ENCODE data around the gene BCAS3. TPM values are rescaled to one million over a fixed set of nuclear protein-coding genes. Genes with fewer than 3 reads are reported as not detected.
A peak's percentile ranks its signal among the peaks of the same experiment; 100 is the strongest.

The BCAS3 gene
- total RNA-seq = 10 to 100 TPM; 26.5 to 56.0 (median 47.7) TPM
- polyA plus RNA-seq = 1 to 10 TPM; 3.7 to 5.0 (median 3.8) TPM
- long read RNA-seq, donor 1, full-length matches to known transcripts = 2 of 2 reads
- long read RNA-seq, donor 1, partial matches to known transcripts = 0 of 2 reads
- long read RNA-seq, donor 1, other reads (novel, unspliced or antisense) = 0 of 2 reads
- long read RNA-seq, donor 2, full-length matches to known transcripts = 5 of 5 reads
- long read RNA-seq, donor 2, partial matches to known transcripts = 0 of 5 reads
- long read RNA-seq, donor 2, other reads (novel, unspliced or antisense) = 0 of 5 reads

DNA sequence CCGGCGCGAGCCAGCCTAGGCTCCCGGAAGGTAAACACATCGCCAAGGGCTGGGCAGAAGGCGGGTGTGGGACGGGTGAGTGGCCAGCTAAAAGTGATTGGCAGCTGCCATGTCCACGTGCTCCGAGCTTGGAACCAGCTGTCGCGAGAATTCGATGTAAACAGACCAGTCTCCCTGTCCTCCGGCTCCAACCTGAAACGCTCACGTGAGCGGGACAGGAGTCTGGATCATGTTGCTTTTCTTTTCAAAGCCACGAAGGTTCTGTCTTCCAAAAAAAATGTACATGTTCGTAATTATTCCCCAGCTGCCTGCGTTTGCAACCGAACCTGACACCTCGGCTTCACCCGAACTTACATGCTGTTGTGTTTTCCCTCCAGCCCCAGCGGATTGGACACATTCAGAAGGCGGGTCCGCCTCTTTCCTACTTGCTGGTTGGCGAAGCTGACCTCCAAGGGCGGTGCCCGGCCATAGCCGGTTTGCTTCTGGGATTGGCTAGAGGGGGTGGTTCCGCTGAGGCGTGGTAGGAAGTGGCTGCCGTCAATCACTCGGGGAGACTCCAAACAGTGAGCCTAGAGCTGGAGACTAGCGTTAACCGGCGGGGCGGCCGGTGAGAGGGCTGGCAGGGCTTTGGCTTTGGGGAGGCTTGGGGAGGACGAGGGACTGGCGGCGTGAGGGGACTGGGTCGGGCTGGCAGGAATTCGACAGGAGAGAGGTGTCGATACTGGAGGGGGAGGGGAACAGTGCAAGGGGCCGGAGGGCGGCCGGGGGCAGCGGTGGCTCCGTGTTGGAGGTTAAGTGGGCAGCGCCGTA lies at the start of gene BCAS3:
Gene BCAS3, plus strand, starts transcription at position 544 of the 810 bp plus-strand sequence.
- no peaks in the 10 kb centered on the region for H3K27me3 ChIP-seq (replicated peaks in 1 of 7)
- peak; percentile 89 to 97 (median 97) for TF ChIP-seq POLR2AphosphoS5 (IDR thresholded peaks at IDR 0.05)
- peak in 2 of 3 donors; percentile 79 to 87 for TF ChIP-seq POLR2A (IDR thresholded peaks at IDR 0.05)
- TF ChIP-seq, protein P1, sequence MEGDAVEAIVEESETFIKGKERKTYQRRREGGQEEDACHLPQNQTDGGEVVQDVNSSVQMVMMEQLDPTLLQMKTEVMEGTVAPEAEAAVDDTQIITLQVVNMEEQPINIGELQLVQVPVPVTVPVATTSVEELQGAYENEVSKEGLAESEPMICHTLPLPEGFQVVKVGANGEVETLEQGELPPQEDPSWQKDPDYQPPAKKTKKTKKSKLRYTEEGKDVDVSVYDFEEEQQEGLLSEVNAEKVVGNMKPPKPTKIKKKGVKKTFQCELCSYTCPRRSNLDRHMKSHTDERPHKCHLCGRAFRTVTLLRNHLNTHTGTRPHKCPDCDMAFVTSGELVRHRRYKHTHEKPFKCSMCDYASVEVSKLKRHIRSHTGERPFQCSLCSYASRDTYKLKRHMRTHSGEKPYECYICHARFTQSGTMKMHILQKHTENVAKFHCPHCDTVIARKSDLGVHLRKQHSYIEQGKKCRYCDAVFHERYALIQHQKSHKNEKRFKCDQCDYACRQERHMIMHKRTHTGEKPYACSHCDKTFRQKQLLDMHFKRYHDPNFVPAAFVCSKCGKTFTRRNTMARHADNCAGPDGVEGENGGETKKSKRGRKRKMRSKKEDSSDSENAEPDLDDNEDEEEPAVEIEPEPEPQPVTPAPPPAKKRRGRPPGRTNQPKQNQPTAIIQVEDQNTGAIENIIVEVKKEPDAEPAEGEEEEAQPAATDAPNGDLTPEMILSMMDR (IDR thresholded peaks at IDR 0.05 in 8 of 11, conservative IDR thresholded peaks at IDR 0.05 in 3 of 11) = peak in 4 of 11 experiments; percentile 25 to 44 (median 38)
- peaks cover 4 to 23% (median 18%) of the 10 kb centered on the region in 6 donors for H3K4me1 ChIP-seq
- H3K27ac ChIP-seq = peak within 1 kb of the TSS; percentile 66 to 90 (median 86)
- H3K36me3 ChIP-seq = peaks cover 0 to 19% (median 3%) of the 10 kb centered on the region in 6 donors
- DNase-seq = peak; percentile 98
- peak within 1 kb of the TSS; percentile 69 to 99 (median 94) for H3K4me3 ChIP-seq
- WGBS, 5 donors = 0 to 1% (median 0%) methylated on average over 45 to 51 of the region's 51 CpGs
- intact Hi-C loops (cut with DNase I; ENCODE audit: low total_unique reads) = no loop called here
- peaks cover 0 to 5% (median 0%) of the 10 kb centered on the region in 8 donors for H3K9me3 ChIP-seq

DNA sequence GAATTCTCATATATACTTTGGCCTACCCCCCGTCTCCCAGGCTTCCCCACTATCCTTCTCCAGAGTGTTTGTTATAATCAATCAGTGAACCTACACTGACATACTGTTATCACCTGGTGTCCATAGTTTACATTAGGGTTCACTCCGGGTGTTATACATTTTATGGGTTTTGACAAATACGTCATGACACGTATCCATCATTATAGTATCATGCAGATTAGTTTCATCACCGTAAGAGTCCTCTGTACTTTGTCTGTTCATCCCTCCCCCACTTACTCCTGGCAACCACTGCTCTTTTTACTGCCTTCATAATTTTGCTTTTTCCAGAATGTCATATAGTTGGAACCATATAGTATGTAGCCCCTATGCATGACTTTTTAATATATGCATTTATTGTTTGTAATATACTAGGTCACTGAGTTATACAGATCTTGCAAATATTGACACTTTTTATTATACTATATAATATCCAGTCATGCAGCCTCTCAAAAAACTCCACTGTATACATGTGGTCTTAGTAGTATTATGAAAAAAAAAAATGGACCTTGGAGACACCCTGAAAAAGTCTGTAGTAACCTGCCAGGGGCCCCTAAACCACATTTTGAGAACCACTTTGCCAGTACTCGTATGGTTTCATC lies 49.3 kb upstream of the BCAS3 start:
- intact Hi-C loops (cut with DNase I; ENCODE audit: low total_unique reads) = no loop called here
- 88 to 92% (median 89%) methylated on average over 6 of the region's 6 CpGs for WGBS, 5 donors
- Histone ChIP-seq H3K4me1 (peaks cover 0 to 4% (median 0%) of the 10 kb centered on the region in 6 donors), H3K36me3 (peaks cover 0 to 80% (median 9%) of the 10 kb centered on the region in 6 donors), H3K27me3 (replicated peaks in 1 of 7) (no peaks in the 10 kb centered on the region), H3K4me3 (no peak overlapping the region), H3K27ac (no peak overlapping the region), H3K9me3 (no peaks in the 10 kb centered on the region)
- DNase-seq = no peak
- TF ChIP-seq, protein P1 (IDR thresholded peaks at IDR 0.05 in 8 of 11, conservative IDR thresholded peaks at IDR 0.05 in 3 of 11) = no peak
- TF ChIP-seq POLR2AphosphoS5 (IDR thresholded peaks at IDR 0.05) = no peak
- TF ChIP-seq POLR2A (IDR thresholded peaks at IDR 0.05) = no peak

DNA sequence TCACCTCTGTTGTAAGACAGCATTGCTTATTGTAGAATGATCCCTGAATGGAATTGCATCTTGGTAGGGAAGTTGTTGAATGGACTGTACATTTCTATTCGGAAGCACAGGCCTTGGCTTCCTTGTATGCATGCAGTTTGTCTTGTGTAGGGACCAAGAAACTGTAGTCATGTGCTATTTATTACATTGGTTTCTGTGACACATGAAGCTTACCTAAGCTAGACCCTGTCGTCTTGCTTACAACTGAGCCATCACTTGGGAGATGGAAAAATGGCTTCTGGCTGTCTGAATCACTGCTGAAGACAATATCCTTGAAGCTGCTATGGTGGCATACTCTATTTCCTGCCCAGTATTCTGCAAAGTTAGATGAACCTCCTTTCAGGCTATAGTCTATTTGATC lies 48.5 kb upstream of the BCAS3 start:
- WGBS, 5 donors = 92 to 97% (median 95%) methylated on average over 2 of the region's 2 CpGs

More for the DNA sequence above, 48.5 kb upstream of the BCAS3 start:
- Histone ChIP-seq H3K27ac (no peak overlapping the region), H3K9me3 (no peaks in the 10 kb centered on the region), H3K36me3 (peaks cover 0 to 80% (median 12%) of the 10 kb centered on the region in 6 donors), H3K4me3 (no peak overlapping the region), H3K4me1 (peaks cover 0 to 4% (median 0%) of the 10 kb centered on the region in 6 donors), H3K27me3 (replicated peaks in 1 of 7) (no peaks in the 10 kb centered on the region)
- intact Hi-C loops (cut with DNase I; ENCODE audit: low total_unique reads) = no loop called here
- no peak for DNase-seq
- TF ChIP-seq POLR2AphosphoS5 (IDR thresholded peaks at IDR 0.05) = no peak
- TF ChIP-seq POLR2A (IDR thresholded peaks at IDR 0.05) = no peak
- TF ChIP-seq, protein P1 (IDR thresholded peaks at IDR 0.05 in 8 of 11, conservative IDR thresholded peaks at IDR 0.05 in 3 of 11) = no peak

Data from spleen (tissue), 13 donors.